ENCODE data around the gene MAP2K2.

DNA sequence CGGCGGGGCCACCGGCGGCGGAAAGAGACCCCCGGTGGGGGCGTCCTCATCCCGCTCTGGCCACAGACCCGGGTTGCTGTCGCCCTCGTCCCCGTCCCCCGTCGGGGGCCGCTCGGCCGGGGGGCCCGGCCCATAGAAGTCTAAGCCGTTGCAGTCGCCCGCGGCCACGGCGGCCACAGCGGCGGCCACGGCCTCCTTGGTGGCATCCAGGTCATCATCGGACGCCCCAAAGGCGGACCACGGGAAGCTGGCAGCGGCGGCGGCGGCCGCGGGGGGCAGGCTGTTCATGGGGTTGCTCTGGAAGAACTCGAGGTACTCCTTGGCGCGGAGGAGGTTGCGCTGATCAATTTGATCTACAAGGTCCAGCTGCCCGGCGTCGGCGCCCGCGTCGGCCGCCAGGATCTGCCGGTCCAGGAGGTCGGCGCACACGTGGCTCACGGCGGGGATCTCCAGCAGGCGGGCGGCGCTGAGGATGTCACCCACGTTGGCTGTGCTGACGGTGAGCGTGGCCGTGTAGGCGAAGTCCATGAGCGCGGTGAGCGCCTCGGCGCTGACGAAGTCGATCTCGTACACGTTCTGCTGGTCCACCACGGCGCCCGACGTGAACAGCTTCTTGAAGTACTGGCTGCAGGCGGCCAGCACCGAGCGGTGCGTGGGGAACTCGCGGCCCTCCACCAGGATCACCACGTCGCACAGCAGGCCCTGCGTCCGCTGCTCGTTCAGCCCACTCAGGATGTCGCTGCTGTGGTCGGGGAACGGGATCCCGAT lies 69.3 kb downstream of the MAP2K2 start:
- no peak for TF ChIP-seq EZH2phosphoT487 (IDR thresholded peaks at IDR 0.05; ENCODE audit: insufficient read depth, low read depth)
- TF ChIP-seq EZH2 (IDR thresholded peaks at IDR 0.05; ENCODE audit: insufficient read depth, poor library complexity, severe bottlenecking): no peak

Data from GM23248 (cell line).